Heart left ventricle (tissue), 13 donors: ENCODE measurements around the gene ELOF1.

Experiments used
- POLR2A ChIP-seq, 2 donors: fragments of 450-650 bp; IDR thresholded peaks; one replicate each; pipeline ENCODE4 v1.6.1; 2017; ENCODE audit warnings: antibody characterized with exemption in 2 of 2, mild to moderate bottlenecking in 2 of 2, moderate library complexity in 2 of 2
- TF ChIP-seq, protein P1 (sequence below), 12 donors: fragments of 200-600 bp; sonication (generic) in 4 of 12; IDR thresholded peaks; one replicate each; pipeline versions ENCODE4 v1.5.0 to v1.8.0; 2018 to 2022; ENCODE audit warnings: antibody characterized with exemption in 12 of 12, mild to moderate bottlenecking in 5 of 12
- donor health status: ischemic (EF 13 %, LVEDD 7.1; RV severe dilation, severe dysfunction).
- donor health status: DM: no; HTN: yes; CAD: no.
- donor health status: DM: no; HTN: no; CAD: no.
- donor health status: ischemic (EF 25% LVEDD 6.9; RV normal size, moderate dysfunction).
- donor health status: ischemic (EF 25% LVEDD 5.7; RV mildly dilated, moderate dysfunction).
- donor health status: ischemic (EF 35%, LVEDD 5.7; RV mildly dilated, moderate dysfunction).
- donor health status: nonischemic (EF 11% LVEDD 7.7; RV severe dilation, severe dysfunction).
- donor health status: DM: yes; HTN: yes; CAD: no.
- donor health status: PGD.
- donor health status: ischemic (EF 29% LVEDD 5.4; RV normal size, mild dysfunction).
- donor health status: nonischemic (EF 23%, LVEDD 6.1; RV moderate dilation, normal function).

DNA sequence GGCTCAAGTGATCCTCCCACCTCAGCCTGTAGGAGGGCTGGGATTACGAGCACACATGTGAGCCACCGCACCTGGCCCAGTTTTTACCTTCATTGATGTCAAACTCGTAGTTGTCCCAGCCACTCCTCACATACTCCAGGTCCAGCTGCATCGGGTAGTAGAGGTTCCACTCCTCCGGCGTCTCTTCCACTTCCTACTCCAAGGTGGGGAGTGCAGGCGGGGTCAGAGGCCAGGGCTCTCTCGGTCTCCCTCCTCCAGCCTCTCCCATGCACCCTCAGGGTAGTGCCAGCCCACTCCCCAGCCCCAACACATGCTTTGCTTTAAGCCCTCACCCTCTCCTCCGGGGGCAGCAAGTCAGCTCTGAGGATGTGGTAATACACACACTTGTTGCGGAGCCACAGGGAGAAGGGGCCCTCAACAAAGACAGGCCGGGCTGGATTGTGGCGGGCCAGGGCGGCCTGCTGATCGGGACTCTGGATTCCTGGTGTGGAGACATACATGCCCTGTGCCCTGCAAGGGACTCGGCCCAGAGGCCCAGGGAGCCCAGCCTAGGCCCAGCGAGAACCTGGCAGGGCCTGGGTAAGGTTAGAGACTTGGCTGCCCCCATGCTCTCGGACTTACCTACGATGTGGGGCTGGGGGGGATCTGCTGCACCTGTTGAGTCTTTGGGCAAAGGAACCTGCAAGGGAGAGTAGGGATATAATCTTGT lies 51.5 kb downstream of the ELOF1 start:
- TF ChIP-seq, protein P1, sequence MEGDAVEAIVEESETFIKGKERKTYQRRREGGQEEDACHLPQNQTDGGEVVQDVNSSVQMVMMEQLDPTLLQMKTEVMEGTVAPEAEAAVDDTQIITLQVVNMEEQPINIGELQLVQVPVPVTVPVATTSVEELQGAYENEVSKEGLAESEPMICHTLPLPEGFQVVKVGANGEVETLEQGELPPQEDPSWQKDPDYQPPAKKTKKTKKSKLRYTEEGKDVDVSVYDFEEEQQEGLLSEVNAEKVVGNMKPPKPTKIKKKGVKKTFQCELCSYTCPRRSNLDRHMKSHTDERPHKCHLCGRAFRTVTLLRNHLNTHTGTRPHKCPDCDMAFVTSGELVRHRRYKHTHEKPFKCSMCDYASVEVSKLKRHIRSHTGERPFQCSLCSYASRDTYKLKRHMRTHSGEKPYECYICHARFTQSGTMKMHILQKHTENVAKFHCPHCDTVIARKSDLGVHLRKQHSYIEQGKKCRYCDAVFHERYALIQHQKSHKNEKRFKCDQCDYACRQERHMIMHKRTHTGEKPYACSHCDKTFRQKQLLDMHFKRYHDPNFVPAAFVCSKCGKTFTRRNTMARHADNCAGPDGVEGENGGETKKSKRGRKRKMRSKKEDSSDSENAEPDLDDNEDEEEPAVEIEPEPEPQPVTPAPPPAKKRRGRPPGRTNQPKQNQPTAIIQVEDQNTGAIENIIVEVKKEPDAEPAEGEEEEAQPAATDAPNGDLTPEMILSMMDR (IDR thresholded peaks at IDR 0.05): no peak
- TF ChIP-seq POLR2A (IDR thresholded peaks at IDR 0.05): no peak
